Thyroid gland (tissue), 4 donors: Measurements from ENCODE around the gene L3MBTL4. TPM values are rescaled to one million over a fixed set of nuclear protein-coding genes. Genes with fewer than 3 reads are reported as not detected.

Experiments used
- DNase-seq, 2 donors: peaks; one replicate each; pipeline ENCODE4 v3.0.0-alpha.2; 2019
- H3K27ac ChIP-seq, 3 donors: fragments of 200-600 bp; sonication (generic); 1 replicate in 2 of 3; 2 replicates in 1 of 3; pipeline ENCODE4 v1.5.1; 2016 to 2019; ENCODE audit warnings: mild to moderate bottlenecking in 1 of 3, moderate library complexity in 1 of 3
- H3K27me3 ChIP-seq: fragments of 200-600 bp; sonication (generic); one replicate; pipeline ENCODE4 v1.5.1; 2019
- H3K36me3 ChIP-seq, 2 donors: fragments of 200-600 bp; sonication (generic); one replicate each; pipeline ENCODE4 v1.5.1; 2016 to 2019
- H3K4me1 ChIP-seq, 2 donors: fragments of 200-600 bp; sonication (generic); one replicate each; pipeline ENCODE4 v1.5.1; 2017 to 2019
- H3K4me3 ChIP-seq, 3 donors: fragments of 200-600 bp; sonication (generic); replicated peaks in 1 of 3; 1 replicate in 2 of 3; 2 replicates in 1 of 3; pipeline ENCODE4 v1.5.1; 2016; ENCODE audit warnings: mild to moderate bottlenecking in 1 of 3
- H3K9me3 ChIP-seq: fragments of 200-600 bp; sonication (generic); one replicate; pipeline ENCODE4 v1.5.1; 2017
- CTCF ChIP-seq, 6 experiments: fragments of 200-600 bp in 3 of 6; fragments of 450-650 bp in 3 of 6; sonication (generic) in 3 of 6; IDR thresholded peaks; one replicate each; pipeline ENCODE4 v1.5.1; 2016 to 2019; ENCODE audit warnings: antibody characterized with exemption in 6 of 6, mild to moderate bottlenecking in 2 of 6, inconsistent platforms in 1 of 6, moderate library complexity in 1 of 6
- POLR2A ChIP-seq, 2 donors: fragments of 450-650 bp; IDR thresholded peaks; one replicate each; pipeline ENCODE4 v1.6.1; 2017; ENCODE audit warnings: antibody characterized with exemption in 2 of 2, mild to moderate bottlenecking in 2 of 2, moderate library complexity in 1 of 2
- WGBS, 2 donors: methylation state at CpG; one replicate each; pipeline ENCODE4 v1.1.5; 2017; 5-methylcytosine and 5-hydroxymethylcytosine counted together
- intact Hi-C: fragments of 100-400 bp; cut with DNase I; formaldehyde crosslinking; loops from one replicate; pipeline ENCODE4 v1.15.1; 2023
- total RNA-seq, 4 donors: library from RNA; depleted of rRNA; stranded (reverse); fragments of >200 nt; gene quantifications; one replicate each; pipeline ENCODE4 v1.2.3, GENCODE V29; 2016

Gene L3MBTL4
- total RNA-seq, 4 donors from 2014 or later = 15.2 to 37.1 (median 24.3) TPM

GRCh38 chr18:5998166-5998881 lies 416.4 kb downstream of the L3MBTL4 start:
- Histone ChIP-seq H3K9me3 (no peaks in the 10 kb centered on the region), H3K4me3 (no peak overlapping the region), H3K27ac (no peak overlapping the region), H3K4me1 (no peaks in the 10 kb centered on the region), H3K36me3 (no peaks in the 10 kb centered on the region), H3K27me3 (no peaks in the 10 kb centered on the region)
- DNase-seq = no peak
- WGBS, 2 donors = 68 to 70% methylated on average over 7 of the region's 7 CpGs
- TF ChIP-seq CTCF (IDR thresholded peaks at IDR 0.05) (no peak), POLR2A (IDR thresholded peaks at IDR 0.05) (no peak)
- intact Hi-C loops = no loop called here

- Histone ChIP-seq H3K36me3 (no peaks in the 10 kb centered on the region), H3K4me1 (no peaks in the 10 kb centered on the region), H3K27me3 (no peaks in the 10 kb centered on the region), H3K27ac (no peak overlapping the region), H3K9me3 (no peaks in the 10 kb centered on the region), H3K4me3 (no peak overlapping the region)
- no peak for DNase-seq
- intact Hi-C loops = no loop called here
- TF ChIP-seq POLR2A (IDR thresholded peaks at IDR 0.05) = no peak
- no peak for TF ChIP-seq CTCF (IDR thresholded peaks at IDR 0.05)
- WGBS, 2 donors = 83 to 91% methylated on average over 1 of the region's 1 CpG
Observed at GRCh38 chr18:5997361-5997760, 417.4 kb downstream of the L3MBTL4 start.

- Histone ChIP-seq H3K36me3 (no peaks in the 10 kb centered on the region), H3K27ac (no peak overlapping the region), H3K4me1 (no peaks in the 10 kb centered on the region), H3K9me3 (no peaks in the 10 kb centered on the region), H3K4me3 (no peak overlapping the region), H3K27me3 (no peaks in the 10 kb centered on the region)
- 77% methylated on average over 4 of the region's 4 CpGs for WGBS, 2 donors
- no peak for DNase-seq
- intact Hi-C loops = no loop called here
- no peak for TF ChIP-seq CTCF (IDR thresholded peaks at IDR 0.05)
Observed at GRCh38 chr18:5995626-5996025, 419.1 kb downstream of the L3MBTL4 start.

- TF ChIP-seq POLR2A (IDR thresholded peaks at IDR 0.05) (no peak), CTCF (IDR thresholded peaks at IDR 0.05) (no peak)
- Histone ChIP-seq H3K36me3 (no peaks in the 10 kb centered on the region), H3K4me3 (no peak overlapping the region)
Observed at GRCh38 chr18:5993938-5994337, 420.8 kb downstream of the L3MBTL4 start.

GRCh38 chr18:5992381-5992780 lies 422.3 kb downstream of the L3MBTL4 start:
- H3K4me3 ChIP-seq = no peak overlapping the region
- no peak for DNase-seq
- no peaks in the 10 kb centered on the region for H3K36me3 ChIP-seq
- intact Hi-C loops = no loop called here
- H3K4me1 ChIP-seq = no peaks in the 10 kb centered on the region
- H3K27me3 ChIP-seq = no peaks in the 10 kb centered on the region
- 93 to 98% methylated on average over 7 of the region's 7 CpGs for WGBS, 2 donors
- TF ChIP-seq POLR2A (IDR thresholded peaks at IDR 0.05) (no peak), CTCF (IDR thresholded peaks at IDR 0.05) (no peak)
- H3K9me3 ChIP-seq = no peaks in the 10 kb centered on the region
- H3K27ac ChIP-seq = no peak overlapping the region

More at GRCh38 chr18:5993938-5994337, 420.8 kb downstream of the L3MBTL4 start:
- no peaks in the 10 kb centered on the region for H3K9me3 ChIP-seq
- WGBS, 2 donors = 93 to 96% methylated on average over 9 of the region's 9 CpGs
- no peak for DNase-seq
- no peaks in the 10 kb centered on the region for H3K4me1 ChIP-seq
- intact Hi-C loops = no loop called here
- no peak overlapping the region for H3K27ac ChIP-seq
- H3K27me3 ChIP-seq = no peaks in the 10 kb centered on the region
